K562 (cell line): ENCODE data around the gene SEMA3G. TPM values are rescaled to one million over a fixed set of nuclear protein-coding genes. Genes with fewer than 3 reads are reported as not detected.
A peak's percentile ranks its signal among the peaks of the same experiment; 100 is the strongest.

Experiments
- BCOR ChIP-seq: fragments of 450-650 bp; IDR thresholded peaks from 2 replicates; pipeline ENCODE4 v1.6.1; 2016
- BRD4 ChIP-seq: fragments of 200-600 bp; sonication (generic); IDR thresholded peaks from 2 replicates; pipeline ENCODE4 v1.6.1; 2017; ENCODE audit warnings: inconsistent platforms
- GABPB2 ChIP-seq: fragments of 250-450 bp; sonication (Bioruptor Pico); conservative IDR thresholded peaks from 2 replicates; pipeline ENCODE4 v1.5.1; 2021; ENCODE audit warnings: mild to moderate bottlenecking
- MIER1 ChIP-seq: fragments of 450-650 bp; IDR thresholded peaks from 2 replicates; pipeline ENCODE4 v1.6.1; 2016; ENCODE audit warnings: antibody characterized with exemption, mild to moderate bottlenecking, low read depth
- RBM14 ChIP-seq: fragments of 200-400 bp; formaldehyde crosslinking; IDR thresholded peaks from 2 replicates; pipeline ENCODE4 v1.6.1; 2018; ENCODE audit warnings: low read depth, mild to moderate bottlenecking, low read length, moderate library complexity, borderline replicate concordance; ENCODE audit not compliant: insufficient read depth
- STAT5B ChIP-seq: fragments of 250-450 bp; sonication (Bioruptor Pico); IDR thresholded peaks from 2 replicates; pipeline ENCODE4 v1.8.0; 2021; ENCODE audit warnings: mild to moderate bottlenecking, inconsistent platforms
- ZNF121 ChIP-seq: sonication (generic); formaldehyde crosslinking; conservative IDR thresholded peaks from 2 replicates; pipeline ENCODE4 v1.8.0; 2022; ENCODE audit warnings: missing genetic modification reagents
- ZNF133 ChIP-seq: fragments of 250-450 bp; sonication (Bioruptor Pico); IDR thresholded peaks from 2 replicates; pipeline ENCODE4 v1.4.0; 2020; ENCODE audit warnings: mild to moderate bottlenecking
- ZNF644 ChIP-seq: fragments of 200-800 bp; sonication (Bioruptor generic); IDR thresholded peaks from 2 replicates; pipeline ENCODE4 v1.6.1; 2016; ENCODE audit warnings: low read depth, missing genetic modification characterization, missing compliant biosample characterization
- ZNF764 ChIP-seq: fragments of 250-450 bp; sonication (Bioruptor Pico); IDR thresholded peaks from 2 replicates; pipeline ENCODE4 v1.4.0; 2020; ENCODE audit warnings: low read depth, mild to moderate bottlenecking, moderate library complexity
- polyA plus RNA-seq, 8 experiments: library from polyadenylated mRNA; depleted of rRNA in 4 of 8; stranded (reverse) in 5 of 8; unstranded in 3 of 8; fragments of >200 nt; fragmentation: Nextera tagmentation in 2 of 8; fragmentation: Illumina TruSeq in 1 of 8; extraction: Ambion mirVana in 2 of 8; extraction: Trizol in 1 of 8; gene quantifications; 2 replicates each; pipeline versions ENCODE4 v1.2.1 to v1.2.3, GENCODE V29; 2011 to 2014; ENCODE audit warnings: inconsistent platforms in 1 of 8, missing spikeins in 1 of 8
- total RNA-seq, 7 experiments: library from RNA; depleted of rRNA in 6 of 7; stranded (reverse); fragments of >200 nt in 6 of 7; fragmentation: Illumina TruSeq in 2 of 7; extraction: Trizol in 2 of 7; gene quantifications; 2 replicates each; pipeline versions ENCODE4 v1.2.1 to v1.2.3, GENCODE V29; 2011 to 2021; ENCODE audit warnings: low replicate concordance in 1 of 7
- TF ChIP-seq, protein P1 (sequence below), 2 experiments: fragments of 450-650 bp; formaldehyde crosslinking in 1 of 2; IDR thresholded peaks; 2 replicates each; pipeline versions ENCODE4 v1.4.0 to v1.6.1; 2014 to 2020; ENCODE audit warnings: mild to moderate bottlenecking in 2 of 2, borderline replicate concordance in 1 of 2, low read depth in 1 of 2
- TF ChIP-seq, protein P2 (sequence below): sonication (generic); formaldehyde crosslinking; IDR thresholded peaks from 2 replicates; pipeline ENCODE4 v1.8.0; 2022; ENCODE audit warnings: missing genetic modification reagents, mild to moderate bottlenecking, borderline replicate concordance
- TF ChIP-seq, protein P3 (sequence below): fragments of 250-450 bp; sonication (Bioruptor Pico); IDR thresholded peaks from 2 replicates; pipeline ENCODE4 v1.8.0; 2021; ENCODE audit warnings: mild to moderate bottlenecking, moderate library complexity
- TF ChIP-seq, protein P4 (sequence below): fragments of 450-650 bp; conservative IDR thresholded peaks from 2 replicates; pipeline ENCODE4 v1.6.1; 2016; ENCODE audit warnings: missing genetic modification characterization, low read depth, mild to moderate bottlenecking, missing compliant biosample characterization, moderate library complexity

SEMA3G gene
- total and polyA plus RNA-seq, 9 of the 15 experiments (the other 6 are each of a cell fraction or from before 2014, with no cell fraction given), result 0.04 to 0.07 (median 0.05) TPM; not detected in 6

DNA sequence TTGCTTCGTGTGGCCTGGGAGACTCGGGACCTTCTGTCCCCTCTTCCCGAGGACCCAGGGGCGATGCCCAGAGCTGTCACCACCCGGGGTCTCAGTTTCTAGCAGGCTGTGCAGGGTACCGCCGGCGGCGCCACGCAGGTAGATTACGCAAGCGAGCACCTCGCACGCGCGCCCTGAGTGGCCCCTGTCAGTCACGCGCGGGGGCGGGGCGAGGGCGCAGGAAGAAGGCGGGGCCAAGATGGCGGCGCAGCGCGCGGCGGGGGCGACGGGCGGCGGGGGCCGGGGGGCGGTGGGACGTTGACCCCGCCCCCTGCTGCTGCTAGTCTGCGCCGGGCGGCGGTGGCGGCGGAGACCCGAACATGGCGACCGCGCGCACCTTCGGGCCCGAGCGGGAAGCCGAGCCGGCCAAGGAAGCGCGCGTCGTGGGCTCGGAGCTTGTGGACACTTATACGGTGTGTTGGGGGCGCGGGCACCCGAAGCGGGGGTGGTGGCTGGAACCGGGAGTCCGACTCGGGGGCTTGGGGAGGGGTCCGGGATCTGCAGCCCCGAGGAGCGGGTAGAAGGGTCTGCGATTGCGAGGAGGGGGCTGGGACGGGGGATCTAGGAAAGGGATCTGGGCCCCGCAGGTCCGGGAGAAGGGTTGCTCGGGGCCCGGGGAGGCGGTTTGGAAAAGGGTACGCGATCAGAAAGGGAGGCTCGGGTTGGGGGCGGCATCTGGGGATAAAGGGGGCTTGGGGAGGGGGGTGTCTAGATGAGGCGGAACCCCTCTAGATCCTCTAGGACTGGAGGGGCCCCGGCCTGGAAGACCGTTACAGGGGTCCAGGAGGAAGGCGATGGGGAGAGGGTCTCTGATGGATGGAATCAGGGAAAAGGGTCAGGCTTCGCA is 10.6 kb upstream of the SEMA3G start, which contains the start of gene NISCH (continued):
- TF ChIP-seq, protein P1, sequence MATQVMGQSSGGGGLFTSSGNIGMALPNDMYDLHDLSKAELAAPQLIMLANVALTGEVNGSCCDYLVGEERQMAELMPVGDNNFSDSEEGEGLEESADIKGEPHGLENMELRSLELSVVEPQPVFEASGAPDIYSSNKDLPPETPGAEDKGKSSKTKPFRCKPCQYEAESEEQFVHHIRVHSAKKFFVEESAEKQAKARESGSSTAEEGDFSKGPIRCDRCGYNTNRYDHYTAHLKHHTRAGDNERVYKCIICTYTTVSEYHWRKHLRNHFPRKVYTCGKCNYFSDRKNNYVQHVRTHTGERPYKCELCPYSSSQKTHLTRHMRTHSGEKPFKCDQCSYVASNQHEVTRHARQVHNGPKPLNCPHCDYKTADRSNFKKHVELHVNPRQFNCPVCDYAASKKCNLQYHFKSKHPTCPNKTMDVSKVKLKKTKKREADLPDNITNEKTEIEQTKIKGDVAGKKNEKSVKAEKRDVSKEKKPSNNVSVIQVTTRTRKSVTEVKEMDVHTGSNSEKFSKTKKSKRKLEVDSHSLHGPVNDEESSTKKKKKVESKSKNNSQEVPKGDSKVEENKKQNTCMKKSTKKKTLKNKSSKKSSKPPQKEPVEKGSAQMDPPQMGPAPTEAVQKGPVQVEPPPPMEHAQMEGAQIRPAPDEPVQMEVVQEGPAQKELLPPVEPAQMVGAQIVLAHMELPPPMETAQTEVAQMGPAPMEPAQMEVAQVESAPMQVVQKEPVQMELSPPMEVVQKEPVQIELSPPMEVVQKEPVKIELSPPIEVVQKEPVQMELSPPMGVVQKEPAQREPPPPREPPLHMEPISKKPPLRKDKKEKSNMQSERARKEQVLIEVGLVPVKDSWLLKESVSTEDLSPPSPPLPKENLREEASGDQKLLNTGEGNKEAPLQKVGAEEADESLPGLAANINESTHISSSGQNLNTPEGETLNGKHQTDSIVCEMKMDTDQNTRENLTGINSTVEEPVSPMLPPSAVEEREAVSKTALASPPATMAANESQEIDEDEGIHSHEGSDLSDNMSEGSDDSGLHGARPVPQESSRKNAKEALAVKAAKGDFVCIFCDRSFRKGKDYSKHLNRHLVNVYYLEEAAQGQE (IDR thresholded peaks at IDR 0.05; ENCODE audit: borderline replicate concordance), result peak; percentile 33
- TF ChIP-seq, protein P1 (CRISPR knock-in tag; IDR thresholded peaks at IDR 0.05; ENCODE audit: low read depth), result no peak
- TF ChIP-seq STAT5B (no peak), ZNF121 (no peak), BCOR (no peak), MIER1 (no peak), RBM14 (no peak), ZNF133 (CRISPR knock-in tag) (no peak), ZNF644 (tag) (no peak), BRD4 (no peak), ZNF764 (CRISPR knock-in tag) (no peak), GABPB2 (CRISPR knock-in tag) (no peak)
- TF ChIP-seq, protein P2, sequence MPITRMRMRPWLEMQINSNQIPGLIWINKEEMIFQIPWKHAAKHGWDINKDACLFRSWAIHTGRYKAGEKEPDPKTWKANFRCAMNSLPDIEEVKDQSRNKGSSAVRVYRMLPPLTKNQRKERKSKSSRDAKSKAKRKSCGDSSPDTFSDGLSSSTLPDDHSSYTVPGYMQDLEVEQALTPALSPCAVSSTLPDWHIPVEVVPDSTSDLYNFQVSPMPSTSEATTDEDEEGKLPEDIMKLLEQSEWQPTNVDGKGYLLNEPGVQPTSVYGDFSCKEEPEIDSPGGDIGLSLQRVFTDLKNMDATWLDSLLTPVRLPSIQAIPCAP (CRISPR knock-in tag), result no peak
- TF ChIP-seq, protein P3, sequence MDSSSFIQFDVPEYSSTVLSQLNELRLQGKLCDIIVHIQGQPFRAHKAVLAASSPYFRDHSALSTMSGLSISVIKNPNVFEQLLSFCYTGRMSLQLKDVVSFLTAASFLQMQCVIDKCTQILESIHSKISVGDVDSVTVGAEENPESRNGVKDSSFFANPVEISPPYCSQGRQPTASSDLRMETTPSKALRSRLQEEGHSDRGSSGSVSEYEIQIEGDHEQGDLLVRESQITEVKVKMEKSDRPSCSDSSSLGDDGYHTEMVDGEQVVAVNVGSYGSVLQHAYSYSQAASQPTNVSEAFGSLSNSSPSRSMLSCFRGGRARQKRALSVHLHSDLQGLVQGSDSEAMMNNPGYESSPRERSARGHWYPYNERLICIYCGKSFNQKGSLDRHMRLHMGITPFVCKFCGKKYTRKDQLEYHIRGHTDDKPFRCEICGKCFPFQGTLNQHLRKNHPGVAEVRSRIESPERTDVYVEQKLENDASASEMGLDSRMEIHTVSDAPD, result no peak
- TF ChIP-seq, protein P4, sequence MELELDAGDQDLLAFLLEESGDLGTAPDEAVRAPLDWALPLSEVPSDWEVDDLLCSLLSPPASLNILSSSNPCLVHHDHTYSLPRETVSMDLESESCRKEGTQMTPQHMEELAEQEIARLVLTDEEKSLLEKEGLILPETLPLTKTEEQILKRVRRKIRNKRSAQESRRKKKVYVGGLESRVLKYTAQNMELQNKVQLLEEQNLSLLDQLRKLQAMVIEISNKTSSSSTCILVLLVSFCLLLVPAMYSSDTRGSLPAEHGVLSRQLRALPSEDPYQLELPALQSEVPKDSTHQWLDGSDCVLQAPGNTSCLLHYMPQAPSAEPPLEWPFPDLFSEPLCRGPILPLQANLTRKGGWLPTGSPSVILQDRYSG (tag), result no peak
